GM18907 (cell line): ENCODE data around the gene CTAGE8.
A peak's percentile ranks its signal among the peaks of the same experiment; 100 is the strongest.
"Not testable (repeated sequence)": the region's sequence is repeated elsewhere in the genome, so short reads cannot be mapped to it uniquely, and the experiment has no call there.

ENCODE experiments used
- ATAC-seq: cut with Tn5 transposase; IDR thresholded peaks from one replicate; pipeline ENCODE4 v1.9.1; 2021; ENCODE audit warnings: mild to moderate bottlenecking, moderate library complexity; ENCODE audit not compliant: unreplicated experiment

The CTAGE8 gene

GRCh38 chr7:144269188-144269587 is at the start of gene CTAGE8:
Gene CTAGE8 (minus strand): TSS chr7:144269288. CDS start chr7:144269250, 38 bp downstream.
- ATAC-seq: not testable (repeated sequence)

- not testable (repeated sequence) for ATAC-seq
Observed at GRCh38 chr7:144317537-144317936, 48.4 kb upstream of the CTAGE8 start.

- not testable (repeated sequence) for ATAC-seq
Observed at GRCh38 chr7:144311872-144312469, 42.9 kb upstream of the CTAGE8 start, which contains the start of gene OR2A1. Gene OR2A1 (plus strand): TSS chr7:144312419. CDS start chr7:144318125, 5,706 bp downstream.

GRCh38 chr7:144311218-144311617 is 42.1 kb upstream of the CTAGE8 start:
- not testable (repeated sequence) for ATAC-seq

- ATAC-seq: not testable (repeated sequence)
Observed at GRCh38 chr7:144309702-144310101, 40.6 kb upstream of the CTAGE8 start.

GRCh38 chr7:144305156-144305555 is 36.1 kb upstream of the CTAGE8 start:
- ATAC-seq: not testable (repeated sequence)

GRCh38 chr7:144303607-144304006 is 34.5 kb upstream of the CTAGE8 start:
- ATAC-seq: not testable (repeated sequence)

- ATAC-seq: not testable (repeated sequence)
Observed at GRCh38 chr7:144302578-144303303, 33.7 kb upstream of the CTAGE8 start.

- peak; percentile 81 for ATAC-seq
Observed at GRCh38 chr7:144293794-144294499, 24.9 kb upstream of the CTAGE8 start.

GRCh38 chr7:144292384-144293161 is 23.5 kb upstream of the CTAGE8 start:
- not testable (repeated sequence) for ATAC-seq

GRCh38 chr7:144291607-144292006 is 22.5 kb upstream of the CTAGE8 start:
- not testable (repeated sequence) for ATAC-seq

- not testable (repeated sequence) for ATAC-seq
Observed at GRCh38 chr7:144287171-144287784, 18.2 kb upstream of the CTAGE8 start.

GRCh38 chr7:144283716-144284115 is 14.6 kb upstream of the CTAGE8 start:
- ATAC-seq: not testable (repeated sequence)

- not testable (repeated sequence) for ATAC-seq
Observed at GRCh38 chr7:144282490-144282889, 13.4 kb upstream of the CTAGE8 start.

- not testable (repeated sequence) for ATAC-seq
Observed at GRCh38 chr7:144281981-144282380, 12.9 kb upstream of the CTAGE8 start.

GRCh38 chr7:144280010-144280409 is 10.9 kb upstream of the CTAGE8 start:
- not testable (repeated sequence) for ATAC-seq

GRCh38 chr7:144275281-144275680 is 6.2 kb upstream of the CTAGE8 start:
- not testable (repeated sequence) for ATAC-seq

- not testable (repeated sequence) for ATAC-seq
Observed at GRCh38 chr7:144264692-144265091, 4.4 kb downstream of the CTAGE8 start, which contains the start of gene OR2A7. Gene OR2A7 (minus strand): TSS chr7:144264792. CDS start chr7:144259628, 5,164 bp downstream.

- ATAC-seq: not testable (repeated sequence)
Observed at GRCh38 chr7:144262128-144262527, 7.0 kb downstream of the CTAGE8 start.

GRCh38 chr7:144259067-144259466 is 10.0 kb downstream of the CTAGE8 start:
- ATAC-seq: not testable (repeated sequence)
